GM12875 (cell line): ENCODE measurements around the gene CALN1.
"Not testable (repeated sequence)": the region's sequence is repeated elsewhere in the genome, so short reads cannot be mapped to it uniquely, and the experiment has no call there.

Experiments
- H3K4me3 ChIP-seq: one replicate; pipeline ENCODE4 v1.5.1; 2011; ENCODE audit warnings: low read depth, low read length, control low read depth
- TF ChIP-seq, protein P1 (sequence below): IDR thresholded peaks from 2 replicates; pipeline ENCODE4 v1.5.1; 2011; ENCODE audit warnings: low read depth, mild to moderate bottlenecking, control low read depth, inconsistent platforms, low read length, moderate library complexity, borderline replicate concordance; ENCODE audit not compliant: insufficient read depth

The CALN1 gene

DNA sequence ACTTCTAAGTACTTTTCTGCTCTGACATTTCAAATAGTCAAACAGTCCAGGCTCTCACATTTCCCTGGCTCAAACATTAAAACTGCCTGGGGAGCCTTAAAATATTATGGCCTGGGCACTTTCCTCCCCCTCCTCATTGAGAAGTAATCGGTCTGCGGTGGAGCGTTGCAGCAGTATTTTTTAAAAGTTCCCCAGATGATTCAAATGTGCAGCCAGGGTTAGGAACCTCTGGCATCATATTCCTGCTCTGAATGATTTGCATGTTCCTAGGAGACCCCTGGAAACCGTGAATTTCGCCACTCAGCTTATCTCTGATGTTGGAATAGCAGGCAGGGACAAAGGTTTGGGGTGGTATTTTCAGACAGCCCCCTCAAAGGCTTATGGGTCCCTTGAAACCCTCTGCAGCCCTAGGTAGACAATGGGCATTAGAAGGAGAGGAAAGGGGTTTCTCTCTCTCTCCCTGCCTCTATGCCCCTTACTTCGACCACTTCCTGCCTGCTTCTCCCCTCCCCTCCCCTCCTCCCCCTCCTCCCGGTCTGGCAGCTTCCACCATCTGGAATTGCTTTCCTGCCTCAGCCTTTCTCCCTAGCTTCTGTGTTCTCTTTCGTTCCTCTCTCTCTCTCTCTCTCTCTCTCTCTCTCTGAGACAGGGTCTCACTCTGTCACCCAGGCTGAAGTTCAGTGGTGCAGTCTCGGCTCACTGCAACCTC is 658.0 kb downstream of the CALN1 start:
- H3K4me3 ChIP-seq: no peak overlapping the region

DNA sequence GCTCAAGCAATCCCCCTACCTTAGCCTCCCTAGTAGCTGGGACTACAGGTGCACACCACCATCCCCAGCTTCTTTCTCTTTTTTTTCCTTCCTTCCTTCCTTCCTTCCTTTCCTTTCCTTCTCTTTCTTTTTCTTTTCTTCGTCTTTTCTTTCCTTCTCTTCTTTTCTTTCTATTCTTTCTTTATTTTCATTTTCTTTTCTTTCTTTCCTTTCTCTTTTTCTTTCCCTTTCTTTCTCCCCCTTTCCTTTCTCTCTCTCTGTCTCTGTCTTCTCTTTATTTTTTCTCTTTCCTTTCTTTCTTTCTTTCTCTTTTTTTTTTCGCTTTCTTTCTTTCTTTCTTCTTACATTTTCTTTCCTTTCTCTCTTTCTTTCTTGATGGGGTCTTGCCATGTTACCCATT is 658.9 kb downstream of the CALN1 start:
- TF ChIP-seq, protein P1, sequence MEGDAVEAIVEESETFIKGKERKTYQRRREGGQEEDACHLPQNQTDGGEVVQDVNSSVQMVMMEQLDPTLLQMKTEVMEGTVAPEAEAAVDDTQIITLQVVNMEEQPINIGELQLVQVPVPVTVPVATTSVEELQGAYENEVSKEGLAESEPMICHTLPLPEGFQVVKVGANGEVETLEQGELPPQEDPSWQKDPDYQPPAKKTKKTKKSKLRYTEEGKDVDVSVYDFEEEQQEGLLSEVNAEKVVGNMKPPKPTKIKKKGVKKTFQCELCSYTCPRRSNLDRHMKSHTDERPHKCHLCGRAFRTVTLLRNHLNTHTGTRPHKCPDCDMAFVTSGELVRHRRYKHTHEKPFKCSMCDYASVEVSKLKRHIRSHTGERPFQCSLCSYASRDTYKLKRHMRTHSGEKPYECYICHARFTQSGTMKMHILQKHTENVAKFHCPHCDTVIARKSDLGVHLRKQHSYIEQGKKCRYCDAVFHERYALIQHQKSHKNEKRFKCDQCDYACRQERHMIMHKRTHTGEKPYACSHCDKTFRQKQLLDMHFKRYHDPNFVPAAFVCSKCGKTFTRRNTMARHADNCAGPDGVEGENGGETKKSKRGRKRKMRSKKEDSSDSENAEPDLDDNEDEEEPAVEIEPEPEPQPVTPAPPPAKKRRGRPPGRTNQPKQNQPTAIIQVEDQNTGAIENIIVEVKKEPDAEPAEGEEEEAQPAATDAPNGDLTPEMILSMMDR: no peak
- H3K4me3 ChIP-seq: no peak overlapping the region

More for the DNA sequence above, 658.0 kb downstream of the CALN1 start:
- TF ChIP-seq, protein P1: no peak

DNA sequence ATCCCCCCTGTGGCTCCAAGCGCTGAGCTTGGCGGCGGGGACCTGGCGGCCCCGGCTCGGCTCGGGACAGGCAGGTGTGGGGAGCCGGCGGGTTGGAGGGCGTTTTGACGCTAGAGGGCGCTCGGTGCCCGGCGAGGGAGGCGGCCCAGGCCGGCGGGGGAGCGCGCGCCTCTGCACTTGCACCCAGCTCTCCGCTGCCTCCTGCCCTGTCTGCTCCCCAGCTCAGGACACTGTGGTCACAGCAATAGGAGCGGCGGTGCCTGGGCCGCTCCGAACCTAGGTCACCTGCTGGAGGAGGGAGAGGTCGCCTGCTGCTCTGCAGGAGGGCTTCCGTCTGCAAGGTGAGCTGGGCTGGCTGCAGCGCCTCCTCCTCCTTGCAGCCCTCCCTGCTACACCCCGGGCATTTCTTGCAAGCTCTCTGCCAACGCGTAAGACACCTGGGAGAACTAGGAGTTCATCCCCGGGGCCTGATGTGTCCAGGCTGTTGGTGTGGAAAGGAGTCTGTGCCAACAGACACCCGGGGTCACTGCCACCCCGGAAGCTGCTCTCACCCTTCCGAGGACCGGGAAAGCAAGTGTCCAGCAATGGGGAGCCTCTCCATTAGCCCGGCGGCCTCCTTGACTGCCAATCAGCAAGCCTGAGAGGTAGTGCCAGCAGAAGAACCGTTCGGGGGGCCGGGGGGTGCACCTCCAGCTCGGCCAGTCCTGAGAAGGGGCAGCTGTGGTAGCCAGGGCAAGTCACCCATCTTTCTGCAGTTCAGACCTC is 659.8 kb downstream of the CALN1 start:
- no peak overlapping the region for H3K4me3 ChIP-seq
- TF ChIP-seq, protein P1: peak; percentile 72

DNA sequence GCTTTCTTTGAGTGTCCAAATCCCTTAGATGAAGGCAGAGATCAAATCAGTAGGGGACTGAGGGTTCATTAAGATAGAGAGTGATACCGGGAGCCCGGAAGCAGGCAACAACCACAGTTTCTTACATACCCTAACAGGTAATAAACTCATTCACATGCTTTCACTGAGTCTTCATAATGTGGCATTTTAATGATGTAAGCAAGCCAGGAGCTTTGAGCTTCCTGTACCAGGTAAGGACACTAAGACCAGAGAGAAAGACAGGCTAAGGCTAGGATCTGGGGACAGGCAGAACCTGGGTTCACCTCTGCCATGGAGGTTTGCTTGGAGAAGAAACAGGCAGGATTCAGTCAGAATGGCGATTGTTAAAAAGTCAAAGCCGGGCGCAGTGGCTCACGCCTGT is 661.8 kb downstream of the CALN1 start:
- TF ChIP-seq, protein P1: no peak
- H3K4me3 ChIP-seq: no peak overlapping the region

DNA sequence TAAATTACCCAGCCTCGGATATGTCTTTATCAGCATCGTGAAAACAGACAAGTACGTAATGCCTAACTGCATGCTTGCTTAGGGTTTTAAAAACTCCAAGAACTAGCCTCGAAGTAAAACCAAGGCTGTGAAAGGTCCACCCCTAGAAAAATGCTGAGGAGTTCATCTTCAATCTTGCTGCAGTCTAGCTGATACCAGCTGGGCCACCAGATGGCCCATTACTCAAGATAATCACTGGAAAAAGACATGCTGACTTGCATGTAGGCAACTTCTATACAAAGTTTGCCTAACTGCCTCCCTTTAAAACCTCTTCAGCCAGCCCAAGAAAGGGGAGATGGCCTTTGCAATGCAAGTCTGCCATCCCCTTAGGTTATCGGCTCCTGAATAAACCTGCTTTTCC is 666.1 kb downstream of the CALN1 start:
- H3K4me3 ChIP-seq: no peak overlapping the region
- TF ChIP-seq, protein P1: no peak

DNA sequence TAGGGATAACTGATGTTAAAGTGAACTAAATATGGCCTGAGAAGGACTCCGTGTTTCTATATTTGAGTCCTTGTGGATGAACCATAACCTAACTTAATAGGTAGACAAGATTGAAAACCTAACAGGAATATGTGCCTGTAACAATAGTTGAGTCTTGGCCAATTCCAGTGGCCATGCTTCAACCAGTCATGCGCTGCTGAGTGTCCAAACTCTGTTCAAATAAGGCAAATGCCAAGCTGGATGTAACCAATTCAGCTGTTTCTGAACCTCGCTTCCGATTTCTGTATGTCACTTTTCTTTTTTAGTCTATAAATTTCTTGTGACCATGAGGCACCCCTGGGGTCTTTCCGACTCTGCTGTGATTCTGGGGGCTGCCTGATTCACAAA is 672.0 kb downstream of the CALN1 start:
- H3K4me3 ChIP-seq: no peak overlapping the region
- TF ChIP-seq, protein P1: no peak

DNA sequence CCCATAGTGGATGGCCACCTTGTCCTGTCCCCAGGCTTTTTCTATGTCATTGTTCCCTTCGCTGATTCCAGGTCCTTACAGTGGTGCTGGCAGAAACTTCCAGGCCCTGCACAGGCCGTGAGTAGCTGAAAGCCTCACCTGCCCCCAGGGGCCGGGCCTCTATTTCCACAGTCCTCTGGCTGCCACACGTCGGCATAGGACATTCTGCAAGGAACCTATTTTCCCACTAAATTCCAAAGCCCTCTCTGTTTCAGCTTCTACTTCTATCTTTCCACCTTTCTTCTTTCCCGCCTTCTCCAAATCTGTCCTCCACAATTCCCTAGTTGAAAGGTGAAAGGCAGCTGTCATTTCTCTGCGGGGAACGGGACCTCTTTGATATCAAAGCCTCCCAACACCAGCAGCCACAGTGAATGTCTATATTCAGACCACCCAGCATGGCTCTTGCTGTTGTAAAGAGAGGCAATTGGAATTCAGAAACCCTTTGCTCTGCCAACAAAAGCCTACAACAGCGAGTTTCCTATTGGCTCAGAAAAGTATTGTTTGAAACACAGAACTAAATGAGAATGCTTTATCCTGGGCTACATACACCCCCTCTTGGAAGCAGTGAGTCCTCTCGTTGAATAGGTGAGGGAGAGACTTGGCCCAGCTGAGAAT is 672.5 kb downstream of the CALN1 start:
- TF ChIP-seq, protein P1: no peak
- H3K4me3 ChIP-seq: no peak overlapping the region

DNA sequence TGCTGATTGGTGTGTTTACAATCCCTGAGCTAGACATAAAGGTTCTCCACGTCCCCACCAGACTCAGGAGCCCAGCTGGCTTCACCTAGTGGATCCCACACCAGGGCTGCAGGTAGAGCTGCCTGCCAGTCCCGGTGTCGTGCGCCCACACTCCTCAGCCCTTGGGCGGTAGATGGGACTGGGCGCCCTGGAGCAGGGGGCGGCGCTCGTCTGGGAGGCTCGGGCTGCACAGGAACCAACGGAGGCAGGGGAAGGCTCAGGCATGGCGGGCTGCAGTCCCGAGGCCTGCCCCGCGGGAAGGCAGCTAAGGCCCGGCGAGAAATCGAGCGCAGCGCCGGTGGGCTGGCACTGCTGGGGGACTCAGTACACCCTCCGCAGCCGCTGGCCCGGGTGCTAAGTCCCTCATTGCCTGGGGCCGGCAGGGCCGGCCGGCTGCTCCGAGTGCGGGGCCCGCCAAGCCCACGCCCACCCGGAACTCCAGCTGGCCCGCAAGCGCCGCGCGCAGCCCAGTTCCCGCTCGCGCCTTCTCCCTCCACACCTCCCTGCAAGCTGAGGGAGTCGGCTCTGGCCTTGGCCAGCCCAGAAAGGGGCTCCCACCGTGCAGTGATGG is 674.1 kb downstream of the CALN1 start:
- not testable (repeated sequence) for H3K4me3 ChIP-seq
